GM06990 (cell line): Measurements from ENCODE around the gene COL4A2.

Experiments used
- DNase-seq: peaks from one replicate; pipeline ENCODE4 v3.0.0-alpha.2; 2011; ENCODE audit not compliant: insufficient read length; ENCODE audit errors: extremely low read depth
- H3K27me3 ChIP-seq: replicated peaks from 2 replicates; pipeline ENCODE4 v1.6.0; 2011; ENCODE audit warnings: low read length; ENCODE audit not compliant: control insufficient read depth, insufficient read depth
- H3K36me3 ChIP-seq: 2 replicates; pipeline ENCODE4 v1.5.1; 2011; ENCODE audit warnings: low read length; ENCODE audit not compliant: control insufficient read depth, insufficient read depth
- H3K4me3 ChIP-seq: replicated peaks from 2 replicates; pipeline ENCODE4 v1.5.1; 2011; ENCODE audit warnings: low read depth, mild to moderate bottlenecking, control low read depth, low read length
- CTCF ChIP-seq: IDR thresholded peaks from 2 replicates; pipeline ENCODE4 v1.5.1; 2011; ENCODE audit warnings: low read length, control low read depth, mild to moderate bottlenecking, inconsistent platforms; ENCODE audit not compliant: insufficient read depth, poor library complexity, severe bottlenecking

Gene COL4A2

GRCh38 chr13:110453797-110454196, 146.7 kb downstream of the COL4A2 start:
- no peak for TF ChIP-seq CTCF
- Histone ChIP-seq H3K36me3 (no peaks in the 10 kb centered on the region), H3K27me3 (no peaks in the 10 kb centered on the region), H3K4me3 (no peak overlapping the region)
- no peak for DNase-seq

GRCh38 chr13:110454227-110454859, 147.3 kb downstream of the COL4A2 start:
- no peak for TF ChIP-seq CTCF
- Histone ChIP-seq H3K36me3 (no peaks in the 10 kb centered on the region), H3K4me3 (no peak overlapping the region), H3K27me3 (no peaks in the 10 kb centered on the region)
- DNase-seq, result no peak

- no peak for DNase-seq
- H3K36me3 ChIP-seq, result no peaks in the 10 kb centered on the region
- no peak overlapping the region for H3K4me3 ChIP-seq
- TF ChIP-seq CTCF, result no peak
- H3K27me3 ChIP-seq, result no peaks in the 10 kb centered on the region
Measured at GRCh38 chr13:110454956-110455355, 147.9 kb downstream of the COL4A2 start.

- DNase-seq, result no peak
- TF ChIP-seq CTCF, result no peak
- Histone ChIP-seq H3K27me3 (no peaks in the 10 kb centered on the region), H3K4me3 (no peak overlapping the region), H3K36me3 (no peaks in the 10 kb centered on the region)
Measured at GRCh38 chr13:110455444-110455843, 148.4 kb downstream of the COL4A2 start.

GRCh38 chr13:110455941-110456340, 148.9 kb downstream of the COL4A2 start:
- TF ChIP-seq CTCF, result peak; percentile 92
- Histone ChIP-seq H3K4me3 (no peak overlapping the region), H3K36me3 (no peaks in the 10 kb centered on the region), H3K27me3 (no peaks in the 10 kb centered on the region)
- DNase-seq, result peak; percentile 64

- DNase-seq, result no peak
- TF ChIP-seq CTCF, result no peak
- Histone ChIP-seq H3K36me3 (no peaks in the 10 kb centered on the region), H3K27me3 (no peaks in the 10 kb centered on the region), H3K4me3 (no peak overlapping the region)
Measured at GRCh38 chr13:110456550-110456949, 149.5 kb downstream of the COL4A2 start.
